Measurements from ENCODE around the gene CSKMT. TPM values are rescaled to one million over a fixed set of nuclear protein-coding genes. Genes with fewer than 3 reads are reported as not detected.

CSKMT gene
- total and polyA plus RNA-seq, 10 of the 15 experiments (the other 5 are each of a cell fraction or from before 2014, with no cell fraction given) = 7.0 to 213 (median 21.6) TPM

GRCh38 chr11:62645671-62645945, 19.5 kb upstream of the CSKMT start:
- Histone ChIP-seq H3K4me1 (ENCODE audit: control insufficient read depth, insufficient read depth, low read length) (peaks cover 4% of the 10 kb centered on the region; the same call in 1 of the 2 replicates), H3K27me3 (replicated peaks in 1 of 2; ENCODE audit: control insufficient read depth in 2 of 2, insufficient read depth in 2 of 2, low read length in 1 of 2) (no peaks in the 10 kb centered on the region), H3K9me3 (replicated peaks; ENCODE audit: control insufficient read depth, insufficient read depth, low read length) (no peaks in the 10 kb centered on the region), H3K79me2 (ENCODE audit: control insufficient read depth, insufficient read depth, low read length) (peaks cover 37% of the 10 kb centered on the region), H3K9ac (ENCODE audit: control insufficient read depth, insufficient read depth, low read length) (peak overlapping the region; percentile 98), H3K4me2 (ENCODE audit: control insufficient read depth, insufficient read depth) (peak overlapping the region; percentile 93), H4K20me1 (ENCODE audit: control insufficient read depth, insufficient read depth) (no peaks in the 10 kb centered on the region; the same call in 1 of the 2 replicates), H3K36me3 (ENCODE audit: control insufficient read depth in 2 of 2, insufficient read depth in 2 of 2, low read length in 1 of 2) (peaks cover 10 to 13% of the 10 kb centered on the region in 2 experiments; a peak in 3 of 4 replicates), H2AFZ (ENCODE audit: control insufficient read depth, low read depth, low read length) (no peak overlapping the region; the same call in 1 of the 2 replicates), H3K27ac (ENCODE audit: control insufficient read depth, insufficient read depth) (peak overlapping the region; percentile 93), H3K4me3 (peak overlapping the region; percentile 98)
- BruUV-seq (replicated peaks) = no TSS peak
- DNase-seq (ENCODE audit: low read depth, low spot score) = no peak
- peak; percentile 3 for ATAC-seq
- SMC1A ChIA-PET (ENCODE audit: uncharacterized antibody, unreplicated experiment) = interaction anchor here (1.2 to 3.1 kb wide), 4 partner anchors 10 to 82 kb away, joined by 3 to 9 read pairs (median 4); partner anchors contain the start of genes C11orf98, CSKMT, HNRNPUL2 and TTC9C
- no peak for FAIRE-seq
- CTCF ChIA-PET = interaction anchor here (0.8 to 1.6 kb wide), 5 partner anchors 19 to 54 kb away, joined by 3 to 7 read pairs (median 5); partner anchors contain the start of genes C11orf98, CSKMT and TUT1
- intact Hi-C loops (cut with micrococcal nuclease; ENCODE audit: unreplicated experiment) = no loop called here
- POLR2A ChIA-PET = interaction anchor here (1.3 to 14.6 kb wide), 6 partner anchors 11 to 82 kb away, joined by 6 to 295 read pairs (median 10); partner anchors contain the start of genes B3GAT3, C11orf98, CSKMT and HNRNPUL2
- 9% methylated on average over 11 of the region's 11 CpGs for WGBS (ENCODE audit: insufficient coverage, insufficient replicate concordance, low lambda C conversion rate, missing lambda C conversion rate)
- in situ Hi-C loops (cut with MboI) = no loop called here
- RAD21 ChIA-PET (ENCODE audit: unreplicated experiment) = interaction anchor here (0.6 to 1.6 kb wide), 5 partner anchors 19 to 222 kb away, joined by 3 to 9 read pairs (median 3); partner anchors contain the start of genes B3GAT3, C11orf98, CSKMT and LBHD1
- TF ChIP-seq NFIC (IDR thresholded peaks at IDR 0.05; ENCODE audit: low read depth, low read length) (no peak), BCLAF1 (IDR thresholded peaks at IDR 0.05) (no peak), ETV6 (conservative IDR thresholded peaks at IDR 0.05 in 1 of 2, IDR thresholded peaks at IDR 0.05 in 1 of 2; ENCODE audit: borderline replicate concordance in 1 of 2, low read depth in 1 of 2) (no peak), STAT1 (conservative IDR thresholded peaks at IDR 0.05) (no peak), HDAC2 (IDR thresholded peaks at IDR 0.05) (no peak), E2F8 (IDR thresholded peaks at IDR 0.05; ENCODE audit: low read depth, partially characterized antibody) (no peak), E4F1 (IDR thresholded peaks at IDR 0.05; ENCODE audit: borderline replicate concordance, partially characterized antibody) (no peak), YY1 (IDR thresholded peaks at IDR 0.05; ENCODE audit: low read depth, low read length) (no peak), ZNF384 (IDR thresholded peaks at IDR 0.05; ENCODE audit: borderline replicate concordance, low read depth, low read length) (no peak), SP1 (IDR thresholded peaks at IDR 0.05; ENCODE audit: low read depth, low read length) (no peak), USF1 (IDR thresholded peaks at IDR 0.05; ENCODE audit: borderline replicate concordance, extremely low read length, insufficient read depth, low read depth, low read length) (no peak), EZH2 (IDR thresholded peaks at IDR 0.05; ENCODE audit: borderline replicate concordance, control insufficient read depth, low read depth, low read length) (no peak), FOXK2 (IDR thresholded peaks at IDR 0.05) (no peak)
